GM21381 (cell line): ENCODE measurements around the gene CEBPG.

Experiments
- ATAC-seq: cut with Tn5 transposase; IDR thresholded peaks from one replicate; pipeline ENCODE4 v1.9.1; 2021; ENCODE audit warnings: mild to moderate bottlenecking, moderate library complexity; ENCODE audit not compliant: unreplicated experiment

The CEBPG gene

GRCh38 chr19:33373453-33374235, at the start of gene CEBPG:
CEBPG (plus strand) TSS chr19:33373709; CDS start chr19:33379240, 5,531 bp downstream.
- peak; percentile 87 for ATAC-seq

GRCh38 chr19:33324628-33325027, 48.9 kb upstream of the CEBPG start:
- ATAC-seq = no peak

GRCh38 chr19:33325920-33326319, 47.6 kb upstream of the CEBPG start:
- ATAC-seq = no peak

GRCh38 chr19:33329060-33329459, 44.4 kb upstream of the CEBPG start:
- ATAC-seq = no peak

- no peak for ATAC-seq
Measured at GRCh38 chr19:33329736-33330135, 43.8 kb upstream of the CEBPG start.

- ATAC-seq = no peak
Measured at GRCh38 chr19:33332248-33332647, 41.3 kb upstream of the CEBPG start.

GRCh38 chr19:33333151-33333550, 40.4 kb upstream of the CEBPG start:
- ATAC-seq = no peak

GRCh38 chr19:33333642-33334041, 39.9 kb upstream of the CEBPG start:
- ATAC-seq = no peak

GRCh38 chr19:33334271-33334670, 39.2 kb upstream of the CEBPG start:
- no peak for ATAC-seq

- ATAC-seq = no peak
Measured at GRCh38 chr19:33335446-33335845, 38.1 kb upstream of the CEBPG start.

- no peak for ATAC-seq
Measured at GRCh38 chr19:33339016-33339984, 34.2 kb upstream of the CEBPG start.

- no peak for ATAC-seq
Measured at GRCh38 chr19:33340991-33341390, 32.5 kb upstream of the CEBPG start.

GRCh38 chr19:33343301-33343700, 30.2 kb upstream of the CEBPG start:
- no peak for ATAC-seq

- ATAC-seq = no peak
Measured at GRCh38 chr19:33343859-33344572, 29.5 kb upstream of the CEBPG start.

GRCh38 chr19:33344573-33344925, 29.0 kb upstream of the CEBPG start:
- no peak for ATAC-seq

GRCh38 chr19:33345163-33345562, 28.3 kb upstream of the CEBPG start:
- ATAC-seq = no peak

GRCh38 chr19:33346665-33347064, 26.8 kb upstream of the CEBPG start:
- ATAC-seq = no peak

GRCh38 chr19:33347300-33347699, 26.2 kb upstream of the CEBPG start:
- ATAC-seq = no peak

GRCh38 chr19:33348301-33349010, 25.1 kb upstream of the CEBPG start:
- ATAC-seq = no peak
